HepG2 (cell line): ENCODE measurements around the gene CCDC57. TPM values are rescaled to one million over a fixed set of nuclear protein-coding genes. Genes with fewer than 3 reads are reported as not detected.

ENCODE experiments used
- HOXA9 ChIP-seq: sonication (generic); formaldehyde crosslinking; IDR thresholded peaks from 2 replicates; pipeline ENCODE4 v1.8.1; 2022; ENCODE audit warnings: missing genetic modification reagents, mild to moderate bottlenecking, moderate library complexity, borderline replicate concordance
- MBD4 ChIP-seq: IDR thresholded peaks from 2 replicates; pipeline ENCODE4 v1.6.1; 2012; ENCODE audit warnings: low read length, inconsistent platforms, borderline replicate concordance
- NCOA2 ChIP-seq: sonication (generic); formaldehyde crosslinking; IDR thresholded peaks from 2 replicates; pipeline ENCODE4 v1.8.0; 2022; ENCODE audit warnings: inconsistent platforms
- NFE2L2 ChIP-seq: fragments of 150-350 bp; IDR thresholded peaks from 2 replicates; pipeline ENCODE4 v1.6.1; 2014; ENCODE audit warnings: low read length
- NR3C1 ChIP-seq: sonication (generic); formaldehyde crosslinking; IDR thresholded peaks from 2 replicates; pipeline ENCODE4 v1.4.0; 2020; ENCODE audit warnings: missing genetic modification reagents
- SOX5 ChIP-seq: IDR thresholded peaks from 2 replicates; pipeline ENCODE4 v1.6.1; 2016; ENCODE audit warnings: borderline replicate concordance
- SRF ChIP-seq: IDR thresholded peaks from 2 replicates; pipeline ENCODE4 v1.6.1; 2011; ENCODE audit warnings: mild to moderate bottlenecking, low read depth, low read length, moderate library complexity
- TAF15 ChIP-seq: fragments of 200-400 bp; formaldehyde crosslinking; IDR thresholded peaks from one replicate; pipeline ENCODE4 v1.6.1; 2018; ENCODE audit warnings: mild to moderate bottlenecking, low read depth, low read length; ENCODE audit not compliant: poor library complexity, severe bottlenecking
- ZFX ChIP-seq: sonication (generic); formaldehyde crosslinking; IDR thresholded peaks from 2 replicates; pipeline ENCODE4 v1.4.0; 2020; ENCODE audit warnings: mild to moderate bottlenecking, low read depth, missing genetic modification reagents, moderate library complexity
- ZNF224 ChIP-seq: sonication (generic); formaldehyde crosslinking; IDR thresholded peaks from 2 replicates; pipeline ENCODE4 v1.5.0; 2020; ENCODE audit warnings: mild to moderate bottlenecking, missing genetic modification reagents
- ZNF354B ChIP-seq: sonication (generic); formaldehyde crosslinking; IDR thresholded peaks from 2 replicates; pipeline ENCODE4 v1.8.0; 2022; ENCODE audit warnings: mild to moderate bottlenecking, missing genetic modification reagents
- ZNF589 ChIP-seq: sonication (generic); formaldehyde crosslinking; conservative IDR thresholded peaks from 2 replicates; pipeline ENCODE4 v1.8.0; 2022; ENCODE audit warnings: mild to moderate bottlenecking, moderate library complexity, missing genetic modification reagents
- ZNF615 ChIP-seq: sonication (generic); formaldehyde crosslinking; IDR thresholded peaks from 2 replicates; pipeline ENCODE4 v1.5.0; 2020; ENCODE audit warnings: mild to moderate bottlenecking, missing genetic modification reagents, borderline replicate concordance
- ZNF83 ChIP-seq: sonication (generic); formaldehyde crosslinking; IDR thresholded peaks from 2 replicates; pipeline ENCODE4 v1.4.0; 2020; ENCODE audit warnings: missing genetic modification reagents, mild to moderate bottlenecking, borderline replicate concordance
- polyA plus RNA-seq, 8 experiments: library from polyadenylated mRNA; depleted of rRNA in 3 of 8; stranded (reverse) in 7 of 8; unstranded in 1 of 8; fragments of >200 nt; fragmentation: Illumina TruSeq in 4 of 8; extraction: Trizol in 4 of 8; gene quantifications; 2 replicates each; pipeline versions ENCODE4 v1.2.1 to v1.2.3, GENCODE V29; 2011 to 2016; ENCODE audit warnings: low read depth in 4 of 8, missing spikeins in 1 of 8, mixed read lengths in 1 of 8; ENCODE audit not compliant: insufficient read depth in 1 of 8
- total RNA-seq, 5 experiments: library from RNA; depleted of rRNA; stranded (reverse); fragments of >200 nt; fragmentation: Illumina TruSeq; extraction: Trizol; gene quantifications; 2 replicates each; pipeline ENCODE4 v1.2.3, GENCODE V29; 2016; ENCODE audit warnings: low read depth in 1 of 5
- TF ChIP-seq, protein P1 (sequence below): sonication (generic); formaldehyde crosslinking; IDR thresholded peaks from 2 replicates; pipeline ENCODE4 v1.8.1; 2022; ENCODE audit warnings: mild to moderate bottlenecking, missing genetic modification reagents
- TF ChIP-seq, protein P2 (sequence below): sonication (generic); formaldehyde crosslinking; IDR thresholded peaks from 2 replicates; pipeline ENCODE4 v1.8.1; 2023; ENCODE audit warnings: missing genetic modification reagents, inconsistent platforms, borderline replicate concordance
- TF ChIP-seq, protein P3 (sequence below): IDR thresholded peaks from 2 replicates; pipeline ENCODE4 v1.6.1; 2016; ENCODE audit warnings: low read depth, borderline replicate concordance
- TF ChIP-seq, protein P4 (sequence below): sonication (generic); formaldehyde crosslinking; IDR thresholded peaks from 2 replicates; pipeline ENCODE4 v1.4.0; 2020; ENCODE audit warnings: low read depth, mild to moderate bottlenecking, missing genetic modification reagents
- TF ChIP-seq, protein P5 (sequence below): sonication (generic); formaldehyde crosslinking; IDR thresholded peaks from 2 replicates; pipeline ENCODE4 v1.5.0; 2020; ENCODE audit warnings: mild to moderate bottlenecking, missing genetic modification reagents
- TF ChIP-seq, protein P6 (sequence below): sonication (generic); formaldehyde crosslinking; IDR thresholded peaks from 2 replicates; pipeline ENCODE4 v1.5.1; 2020; ENCODE audit warnings: missing genetic modification reagents, mild to moderate bottlenecking, borderline replicate concordance

Gene CCDC57
- total and polyA plus RNA-seq, 2 of the 13 experiments (the other 11 are each of a cell fraction or from before 2014, with no cell fraction given) = 59.3 to 59.9 TPM

DNA sequence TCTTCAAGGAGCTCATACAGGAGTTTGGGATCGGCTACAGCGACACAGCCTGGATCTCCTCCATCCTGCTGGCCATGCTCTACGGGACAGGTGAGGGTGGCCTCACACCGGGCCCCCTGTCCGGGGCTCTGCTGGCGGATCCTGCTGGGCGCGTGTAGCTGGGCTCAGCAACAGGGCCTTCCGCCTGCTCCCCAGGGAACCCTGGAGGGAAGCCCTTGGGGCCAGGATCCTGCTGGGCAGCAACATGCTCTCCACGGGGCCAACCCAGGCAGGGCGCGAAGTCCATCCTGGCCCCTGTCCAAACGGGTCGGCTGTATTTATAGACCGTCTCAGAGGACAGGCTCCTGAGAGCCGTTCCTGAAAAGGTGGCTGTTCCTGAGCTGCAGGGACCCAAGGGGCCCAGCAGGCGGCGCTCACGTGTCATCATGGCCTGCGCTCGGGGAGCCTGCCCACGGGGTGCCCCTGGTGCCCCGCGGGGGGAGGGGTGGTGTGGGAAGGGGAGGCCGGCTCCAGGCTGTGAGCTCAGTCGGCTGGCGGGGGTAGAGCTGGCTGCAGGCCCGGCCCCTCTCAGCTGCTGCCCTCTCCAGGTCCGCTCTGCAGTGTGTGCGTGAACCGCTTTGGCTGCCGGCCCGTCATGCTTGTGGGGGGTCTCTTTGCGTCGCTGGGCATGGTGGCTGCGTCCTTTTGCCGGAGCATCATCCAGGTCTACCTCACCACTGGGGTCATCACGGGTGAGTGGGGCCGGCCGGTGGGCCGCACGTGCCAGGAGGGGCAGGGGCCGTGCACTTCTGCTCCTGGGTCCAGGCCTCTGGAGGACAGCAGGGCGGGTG, 23.7 kb upstream of the CCDC57 start (continued):
- TF ChIP-seq TAF15 = peak; percentile 50
- TF ChIP-seq ZNF354B (CRISPR knock-in tag) = peak; percentile 92
- TF ChIP-seq, protein P1, sequence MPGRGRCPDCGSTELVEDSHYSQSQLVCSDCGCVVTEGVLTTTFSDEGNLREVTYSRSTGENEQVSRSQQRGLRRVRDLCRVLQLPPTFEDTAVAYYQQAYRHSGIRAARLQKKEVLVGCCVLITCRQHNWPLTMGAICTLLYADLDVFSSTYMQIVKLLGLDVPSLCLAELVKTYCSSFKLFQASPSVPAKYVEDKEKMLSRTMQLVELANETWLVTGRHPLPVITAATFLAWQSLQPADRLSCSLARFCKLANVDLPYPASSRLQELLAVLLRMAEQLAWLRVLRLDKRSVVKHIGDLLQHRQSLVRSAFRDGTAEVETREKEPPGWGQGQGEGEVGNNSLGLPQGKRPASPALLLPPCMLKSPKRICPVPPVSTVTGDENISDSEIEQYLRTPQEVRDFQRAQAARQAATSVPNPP (CRISPR knock-in tag) = peak; percentile 99; the same call in 1 of the 2 replicates
- peak; percentile 82 for TF ChIP-seq SOX5 (CRISPR knock-in tag)
- TF ChIP-seq NR3C1 = no peak
- TF ChIP-seq, protein P2, sequence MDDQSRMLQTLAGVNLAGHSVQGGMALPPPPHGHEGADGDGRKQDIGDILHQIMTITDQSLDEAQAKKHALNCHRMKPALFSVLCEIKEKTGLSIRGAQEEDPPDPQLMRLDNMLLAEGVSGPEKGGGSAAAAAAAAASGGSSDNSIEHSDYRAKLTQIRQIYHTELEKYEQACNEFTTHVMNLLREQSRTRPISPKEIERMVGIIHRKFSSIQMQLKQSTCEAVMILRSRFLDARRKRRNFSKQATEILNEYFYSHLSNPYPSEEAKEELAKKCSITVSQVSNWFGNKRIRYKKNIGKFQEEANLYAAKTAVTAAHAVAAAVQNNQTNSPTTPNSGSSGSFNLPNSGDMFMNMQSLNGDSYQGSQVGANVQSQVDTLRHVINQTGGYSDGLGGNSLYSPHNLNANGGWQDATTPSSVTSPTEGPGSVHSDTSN = peak; percentile 92; the same call in 1 of the 2 replicates
- TF ChIP-seq, protein P3, sequence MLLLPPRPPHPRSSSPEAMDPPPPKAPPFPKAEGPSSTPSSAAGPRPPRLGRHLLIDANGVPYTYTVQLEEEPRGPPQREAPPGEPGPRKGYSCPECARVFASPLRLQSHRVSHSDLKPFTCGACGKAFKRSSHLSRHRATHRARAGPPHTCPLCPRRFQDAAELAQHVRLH = peak; percentile 98
- no peak for TF ChIP-seq NFE2L2
- peak; percentile 86 for TF ChIP-seq NCOA2 (CRISPR knock-in tag)
- TF ChIP-seq, protein P4, sequence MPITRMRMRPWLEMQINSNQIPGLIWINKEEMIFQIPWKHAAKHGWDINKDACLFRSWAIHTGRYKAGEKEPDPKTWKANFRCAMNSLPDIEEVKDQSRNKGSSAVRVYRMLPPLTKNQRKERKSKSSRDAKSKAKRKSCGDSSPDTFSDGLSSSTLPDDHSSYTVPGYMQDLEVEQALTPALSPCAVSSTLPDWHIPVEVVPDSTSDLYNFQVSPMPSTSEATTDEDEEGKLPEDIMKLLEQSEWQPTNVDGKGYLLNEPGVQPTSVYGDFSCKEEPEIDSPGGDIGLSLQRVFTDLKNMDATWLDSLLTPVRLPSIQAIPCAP = peak; percentile 84; the same call in 1 of the 2 replicates
- TF ChIP-seq, protein P5, sequence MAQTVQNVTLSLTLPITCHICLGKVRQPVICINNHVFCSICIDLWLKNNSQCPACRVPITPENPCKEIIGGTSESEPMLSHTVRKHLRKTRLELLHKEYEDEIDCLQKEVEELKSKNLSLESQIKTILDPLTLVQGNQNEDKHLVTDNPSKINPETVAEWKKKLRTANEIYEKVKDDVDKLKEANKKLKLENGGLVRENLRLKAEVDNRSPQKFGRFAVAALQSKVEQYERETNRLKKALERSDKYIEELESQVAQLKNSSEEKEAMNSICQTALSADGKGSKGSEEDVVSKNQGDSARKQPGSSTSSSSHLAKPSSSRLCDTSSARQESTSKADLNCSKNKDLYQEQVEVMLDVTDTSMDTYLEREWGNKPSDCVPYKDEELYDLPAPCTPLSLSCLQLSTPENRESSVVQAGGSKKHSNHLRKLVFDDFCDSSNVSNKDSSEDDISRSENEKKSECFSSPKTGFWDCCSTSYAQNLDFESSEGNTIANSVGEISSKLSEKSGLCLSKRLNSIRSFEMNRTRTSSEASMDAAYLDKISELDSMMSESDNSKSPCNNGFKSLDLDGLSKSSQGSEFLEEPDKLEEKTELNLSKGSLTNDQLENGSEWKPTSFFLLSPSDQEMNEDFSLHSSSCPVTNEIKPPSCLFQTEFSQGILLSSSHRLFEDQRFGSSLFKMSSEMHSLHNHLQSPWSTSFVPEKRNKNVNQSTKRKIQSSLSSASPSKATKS (CRISPR knock-in tag) = no peak; the same call in 1 of the 2 replicates
- peak; percentile 60; the same call in 1 of the 2 replicates for TF ChIP-seq ZNF615 (CRISPR knock-in tag)
- TF ChIP-seq, protein P6, sequence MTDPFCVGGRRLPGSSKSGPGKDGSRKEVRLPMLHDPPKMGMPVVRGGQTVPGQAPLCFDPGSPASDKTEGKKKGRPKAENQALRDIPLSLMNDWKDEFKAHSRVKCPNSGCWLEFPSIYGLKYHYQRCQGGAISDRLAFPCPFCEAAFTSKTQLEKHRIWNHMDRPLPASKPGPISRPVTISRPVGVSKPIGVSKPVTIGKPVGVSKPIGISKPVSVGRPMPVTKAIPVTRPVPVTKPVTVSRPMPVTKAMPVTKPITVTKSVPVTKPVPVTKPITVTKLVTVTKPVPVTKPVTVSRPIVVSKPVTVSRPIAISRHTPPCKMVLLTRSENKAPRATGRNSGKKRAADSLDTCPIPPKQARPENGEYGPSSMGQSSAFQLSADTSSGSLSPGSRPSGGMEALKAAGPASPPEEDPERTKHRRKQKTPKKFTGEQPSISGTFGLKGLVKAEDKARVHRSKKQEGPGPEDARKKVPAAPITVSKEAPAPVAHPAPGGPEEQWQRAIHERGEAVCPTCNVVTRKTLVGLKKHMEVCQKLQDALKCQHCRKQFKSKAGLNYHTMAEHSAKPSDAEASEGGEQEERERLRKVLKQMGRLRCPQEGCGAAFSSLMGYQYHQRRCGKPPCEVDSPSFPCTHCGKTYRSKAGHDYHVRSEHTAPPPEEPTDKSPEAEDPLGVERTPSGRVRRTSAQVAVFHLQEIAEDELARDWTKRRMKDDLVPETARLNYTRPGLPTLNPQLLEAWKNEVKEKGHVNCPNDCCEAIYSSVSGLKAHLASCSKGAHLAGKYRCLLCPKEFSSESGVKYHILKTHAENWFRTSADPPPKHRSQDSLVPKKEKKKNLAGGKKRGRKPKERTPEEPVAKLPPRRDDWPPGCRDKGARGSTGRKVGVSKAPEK (CRISPR knock-in tag) = no peak; the same call in 1 of the 2 replicates
- peak; percentile 90 for TF ChIP-seq ZFX (CRISPR knock-in tag)
- TF ChIP-seq SRF = no peak
- peak; percentile 87; the same call in 1 of the 2 replicates for TF ChIP-seq HOXA9
- TF ChIP-seq ZNF589 = no peak
- TF ChIP-seq ZNF224 (CRISPR knock-in tag) = peak; percentile 98
- TF ChIP-seq ZNF83 (CRISPR knock-in tag) = peak; percentile 95
- TF ChIP-seq MBD4 = no peak
